GM12878 (cell line): Measurements from ENCODE around the gene TOP1. TPM values are rescaled to one million over a fixed set of nuclear protein-coding genes. Genes with fewer than 3 reads are reported as not detected.

Experiments used
- ATF7 ChIP-seq: fragments of 450-650 bp; IDR thresholded peaks from 2 replicates; pipeline ENCODE4 v1.6.1; 2016; ENCODE audit warnings: low read depth, mild to moderate bottlenecking
- BCL11A ChIP-seq: IDR thresholded peaks from 2 replicates; pipeline ENCODE4 v1.6.1; 2011; ENCODE audit warnings: low read depth, low read length
- CBX3 ChIP-seq: fragments of 200-600 bp; sonication (generic); IDR thresholded peaks from 2 replicates; pipeline ENCODE4 v1.6.1; 2016; ENCODE audit warnings: low read depth, borderline replicate concordance
- CREB1 ChIP-seq: IDR thresholded peaks from 2 replicates; pipeline ENCODE4 v1.6.1; 2012; ENCODE audit warnings: low read depth, mild to moderate bottlenecking, inconsistent platforms
- DPF2 ChIP-seq: fragments of 450-650 bp; IDR thresholded peaks from 2 replicates; pipeline ENCODE4 v1.6.1; 2017; ENCODE audit warnings: mild to moderate bottlenecking
- ESRRA ChIP-seq: IDR thresholded peaks from 2 replicates; pipeline ENCODE4 v1.6.1; 2012; ENCODE audit warnings: mild to moderate bottlenecking, low read length, improper control_type of control experiment
- IKZF2 ChIP-seq, 2 experiments: fragments of 450-650 bp; IDR thresholded peaks; 2 replicates each; pipeline ENCODE4 v1.6.1; 2017; ENCODE audit warnings: mild to moderate bottlenecking in 2 of 2, moderate library complexity in 2 of 2
- MEF2A ChIP-seq: IDR thresholded peaks from 2 replicates; pipeline ENCODE4 v1.6.1; 2011; ENCODE audit warnings: low read depth, mild to moderate bottlenecking, low read length, moderate library complexity; ENCODE audit not compliant: insufficient read depth
- MTA2 ChIP-seq: fragments of 450-650 bp; IDR thresholded peaks from 2 replicates; pipeline ENCODE4 v1.6.1; 2016; ENCODE audit warnings: low read depth, mild to moderate bottlenecking, moderate library complexity
- MTA3 ChIP-seq: IDR thresholded peaks from 2 replicates; pipeline ENCODE4 v1.6.1; 2012; ENCODE audit warnings: low read length, inconsistent platforms, borderline replicate concordance
- NFYB ChIP-seq: IDR thresholded peaks from 2 replicates; pipeline ENCODE4 v1.6.1; 2011; ENCODE audit warnings: low read depth, mild to moderate bottlenecking, low read length, improper control_type of control experiment, moderate library complexity; ENCODE audit not compliant: insufficient read depth
- NR2F1 ChIP-seq: fragments of 450-650 bp; conservative IDR thresholded peaks from 2 replicates; pipeline ENCODE4 v1.6.1; 2017; ENCODE audit warnings: mild to moderate bottlenecking
- POLR2A ChIP-seq: IDR thresholded peaks from 2 replicates; pipeline ENCODE4 v1.6.1; 2011; ENCODE audit warnings: low read depth, mild to moderate bottlenecking, low read length
- RAD51 ChIP-seq: fragments of 450-650 bp; IDR thresholded peaks from 2 replicates; pipeline ENCODE4 v1.6.1; 2016; ENCODE audit warnings: moderate library complexity, mild to moderate bottlenecking, inconsistent platforms
- RELA ChIP-seq: fragments of 450-650 bp; IDR thresholded peaks from 2 replicates; pipeline ENCODE4 v1.8.0; 2014; ENCODE audit warnings: borderline replicate concordance; ENCODE audit not compliant: partially characterized antibody
- SREBF1 ChIP-seq: IDR thresholded peaks from 2 replicates; pipeline ENCODE4 v1.6.1; 2012; ENCODE audit warnings: mild to moderate bottlenecking, low read length
- STAT3 ChIP-seq: IDR thresholded peaks from 2 replicates; pipeline ENCODE4 v1.6.1; 2011; ENCODE audit warnings: low read depth, low read length, improper control_type of control experiment
- TARDBP ChIP-seq: IDR thresholded peaks from 2 replicates; pipeline ENCODE4 v1.6.1; 2016; ENCODE audit warnings: borderline replicate concordance
- TBL1XR1 ChIP-seq: IDR thresholded peaks from 2 replicates; pipeline ENCODE4 v1.6.1; 2012; ENCODE audit warnings: low read depth, low read length, improper control_type of control experiment
- TCF12 ChIP-seq: IDR thresholded peaks from 2 replicates; pipeline ENCODE4 v1.6.1; 2011; ENCODE audit warnings: low read depth, mild to moderate bottlenecking, low read length
- YY1 ChIP-seq: IDR thresholded peaks from 2 replicates; pipeline ENCODE4 v1.6.1; 2011; ENCODE audit warnings: low read depth, mild to moderate bottlenecking, low read length
- ZNF384 ChIP-seq: IDR thresholded peaks from 2 replicates; pipeline ENCODE4 v1.6.1; 2012; ENCODE audit warnings: low read depth, mild to moderate bottlenecking, low read length, improper control_type of control experiment, borderline replicate concordance
- polyA plus RNA-seq, 11 experiments: library from polyadenylated mRNA; depleted of rRNA in 4 of 11; unstranded in 6 of 11; stranded (reverse) in 5 of 11; fragments of >200 nt; fragmentation: Nextera tagmentation in 4 of 11; fragmentation: Illumina TruSeq in 1 of 11; extraction: Ambion mirVana in 4 of 11; extraction: Trizol in 1 of 11; gene quantifications; 1 replicate in 1 of 11; 2 replicates in 10 of 11; pipeline versions ENCODE4 v1.2.1 to v1.2.3, GENCODE V29; 2011 to 2016; ENCODE audit warnings: inconsistent platforms in 2 of 11, missing spikeins in 2 of 11, low read depth in 1 of 11
- total RNA-seq, 4 experiments: library from RNA; depleted of rRNA in 3 of 4; stranded (reverse); fragments of >200 nt in 3 of 4; fragmentation: Illumina TruSeq in 1 of 4; extraction: Trizol in 1 of 4; gene quantifications; 2 replicates each; pipeline versions ENCODE4 v1.2.1 to v1.2.3, GENCODE V29; 2013 to 2021
- TF ChIP-seq, protein P1 (sequence below): fragments of 150-350 bp; IDR thresholded peaks from 2 replicates; pipeline ENCODE4 v1.6.1; 2014; ENCODE audit warnings: mild to moderate bottlenecking, low read depth, low read length
- TF ChIP-seq, protein P2 (sequence below): fragments of 450-650 bp; IDR thresholded peaks from 2 replicates; pipeline ENCODE4 v1.6.1; 2014; ENCODE audit warnings: mild to moderate bottlenecking
- TF ChIP-seq, protein P3 (sequence below): fragments of 450-650 bp; IDR thresholded peaks from 2 replicates; pipeline ENCODE4 v1.6.1; 2017; ENCODE audit warnings: mild to moderate bottlenecking, low read depth, inconsistent platforms; ENCODE audit not compliant: poor library complexity, severe bottlenecking
- TF ChIP-seq, protein P4 (sequence below): IDR thresholded peaks from 2 replicates; pipeline ENCODE4 v1.6.1; 2012; ENCODE audit warnings: low read depth, low read length, improper control_type of control experiment
- TF ChIP-seq, protein P5 (sequence below): IDR thresholded peaks from 2 replicates; pipeline ENCODE4 v1.6.1; 2012; ENCODE audit warnings: low read depth, low read length, improper control_type of control experiment

The TOP1 gene
- total and polyA plus RNA-seq, 10 of the 15 experiments (the other 5 are each of a cell fraction or from before 2014, with no cell fraction given) = 21.5 to 128 (median 47.3) TPM

DNA sequence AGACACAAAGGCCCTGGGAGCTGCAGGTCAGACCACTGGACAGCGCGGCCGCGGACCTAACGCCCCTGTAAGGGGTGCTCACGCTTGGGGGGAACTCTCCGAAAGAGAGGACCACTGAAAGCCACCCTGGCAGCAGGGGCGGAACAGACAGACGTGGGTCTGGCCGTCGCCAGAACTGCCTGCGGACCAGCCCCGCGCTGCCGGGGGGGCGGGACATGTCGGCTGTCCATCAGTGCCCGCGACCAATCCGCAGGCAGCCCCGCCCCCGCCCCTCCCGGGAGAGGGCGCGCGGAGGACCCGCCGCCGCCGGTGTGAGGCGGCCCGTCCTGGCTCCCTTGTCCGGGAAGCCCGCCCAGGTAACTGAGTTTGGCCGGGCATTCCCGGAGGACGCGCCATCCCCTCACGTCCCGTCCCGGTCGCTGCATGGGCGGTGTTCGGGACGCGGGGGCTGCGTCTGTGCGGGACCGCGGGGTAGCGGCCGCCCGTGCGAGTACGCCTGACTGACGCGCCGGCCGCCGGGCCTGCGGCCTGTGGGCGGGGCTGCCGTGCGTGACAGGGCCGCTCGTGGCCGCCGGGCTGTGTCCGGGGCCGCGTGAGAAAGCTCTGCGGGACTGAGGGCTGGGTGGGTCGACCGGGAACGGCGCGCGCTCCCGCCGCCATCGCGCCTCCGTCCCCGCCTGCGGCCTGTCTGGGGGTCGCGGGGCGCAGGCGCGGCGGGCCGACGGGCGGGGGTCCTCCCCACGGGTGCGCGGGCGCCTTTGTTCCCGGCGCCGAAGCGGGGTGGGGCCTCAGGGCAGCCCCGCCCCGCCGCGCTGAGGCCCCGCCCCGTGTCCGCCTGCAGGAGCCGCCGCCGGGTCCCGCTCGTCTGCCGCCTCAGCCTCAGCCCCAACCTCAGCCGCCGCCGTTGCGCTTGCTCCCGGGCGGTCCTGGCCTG, 108.3 kb downstream of the TOP1 start, which contains the start of gene PLCG1 (continued):
- TF ChIP-seq ZNF384 (no peak), MEF2A (no peak), NR2F1 (peak; percentile 21; the same call in 1 of the 2 replicates), CBX3 (no peak), ATF7 (no peak), TCF12 (peak; percentile 7; the same call in 1 of the 2 replicates), RELA (no peak), NFYB (peak; percentile 84), RAD51 (no peak), TBL1XR1 (no peak), YY1 (peak; percentile 64), DPF2 (peak; percentile 93), SREBF1 (no peak), STAT3 (no peak), ESRRA (no peak), TARDBP (0 out of 2 replicates have a peak, but pooled peaks have one; percentile 35), MTA3 (no peak), CREB1 (peak; percentile 47; the same call in 1 of the 2 replicates), MTA2 (no peak), IKZF2 (IDR thresholded peaks at IDR 0.05) (no peak), BCL11A (no peak), POLR2A (peak; percentile 65)
- TF ChIP-seq, protein P1, sequence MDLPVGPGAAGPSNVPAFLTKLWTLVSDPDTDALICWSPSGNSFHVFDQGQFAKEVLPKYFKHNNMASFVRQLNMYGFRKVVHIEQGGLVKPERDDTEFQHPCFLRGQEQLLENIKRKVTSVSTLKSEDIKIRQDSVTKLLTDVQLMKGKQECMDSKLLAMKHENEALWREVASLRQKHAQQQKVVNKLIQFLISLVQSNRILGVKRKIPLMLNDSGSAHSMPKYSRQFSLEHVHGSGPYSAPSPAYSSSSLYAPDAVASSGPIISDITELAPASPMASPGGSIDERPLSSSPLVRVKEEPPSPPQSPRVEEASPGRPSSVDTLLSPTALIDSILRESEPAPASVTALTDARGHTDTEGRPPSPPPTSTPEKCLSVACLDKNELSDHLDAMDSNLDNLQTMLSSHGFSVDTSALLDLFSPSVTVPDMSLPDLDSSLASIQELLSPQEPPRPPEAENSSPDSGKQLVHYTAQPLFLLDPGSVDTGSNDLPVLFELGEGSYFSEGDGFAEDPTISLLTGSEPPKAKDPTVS = no peak
- TF ChIP-seq, protein P2, sequence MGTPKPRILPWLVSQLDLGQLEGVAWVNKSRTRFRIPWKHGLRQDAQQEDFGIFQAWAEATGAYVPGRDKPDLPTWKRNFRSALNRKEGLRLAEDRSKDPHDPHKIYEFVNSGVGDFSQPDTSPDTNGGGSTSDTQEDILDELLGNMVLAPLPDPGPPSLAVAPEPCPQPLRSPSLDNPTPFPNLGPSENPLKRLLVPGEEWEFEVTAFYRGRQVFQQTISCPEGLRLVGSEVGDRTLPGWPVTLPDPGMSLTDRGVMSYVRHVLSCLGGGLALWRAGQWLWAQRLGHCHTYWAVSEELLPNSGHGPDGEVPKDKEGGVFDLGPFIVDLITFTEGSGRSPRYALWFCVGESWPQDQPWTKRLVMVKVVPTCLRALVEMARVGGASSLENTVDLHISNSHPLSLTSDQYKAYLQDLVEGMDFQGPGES = no peak
- TF ChIP-seq, protein P3, sequence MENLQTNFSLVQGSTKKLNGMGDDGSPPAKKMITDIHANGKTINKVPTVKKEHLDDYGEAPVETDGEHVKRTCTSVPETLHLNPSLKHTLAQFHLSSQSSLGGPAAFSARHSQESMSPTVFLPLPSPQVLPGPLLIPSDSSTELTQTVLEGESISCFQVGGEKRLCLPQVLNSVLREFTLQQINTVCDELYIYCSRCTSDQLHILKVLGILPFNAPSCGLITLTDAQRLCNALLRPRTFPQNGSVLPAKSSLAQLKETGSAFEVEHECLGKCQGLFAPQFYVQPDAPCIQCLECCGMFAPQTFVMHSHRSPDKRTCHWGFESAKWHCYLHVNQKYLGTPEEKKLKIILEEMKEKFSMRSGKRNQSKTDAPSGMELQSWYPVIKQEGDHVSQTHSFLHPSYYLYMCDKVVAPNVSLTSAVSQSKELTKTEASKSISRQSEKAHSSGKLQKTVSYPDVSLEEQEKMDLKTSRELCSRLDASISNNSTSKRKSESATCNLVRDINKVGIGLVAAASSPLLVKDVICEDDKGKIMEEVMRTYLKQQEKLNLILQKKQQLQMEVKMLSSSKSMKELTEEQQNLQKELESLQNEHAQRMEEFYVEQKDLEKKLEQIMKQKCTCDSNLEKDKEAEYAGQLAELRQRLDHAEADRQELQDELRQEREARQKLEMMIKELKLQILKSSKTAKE = no peak
- TF ChIP-seq, protein P4, sequence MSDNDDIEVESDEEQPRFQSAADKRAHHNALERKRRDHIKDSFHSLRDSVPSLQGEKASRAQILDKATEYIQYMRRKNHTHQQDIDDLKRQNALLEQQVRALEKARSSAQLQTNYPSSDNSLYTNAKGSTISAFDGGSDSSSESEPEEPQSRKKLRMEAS = no peak
- TF ChIP-seq, protein P5, sequence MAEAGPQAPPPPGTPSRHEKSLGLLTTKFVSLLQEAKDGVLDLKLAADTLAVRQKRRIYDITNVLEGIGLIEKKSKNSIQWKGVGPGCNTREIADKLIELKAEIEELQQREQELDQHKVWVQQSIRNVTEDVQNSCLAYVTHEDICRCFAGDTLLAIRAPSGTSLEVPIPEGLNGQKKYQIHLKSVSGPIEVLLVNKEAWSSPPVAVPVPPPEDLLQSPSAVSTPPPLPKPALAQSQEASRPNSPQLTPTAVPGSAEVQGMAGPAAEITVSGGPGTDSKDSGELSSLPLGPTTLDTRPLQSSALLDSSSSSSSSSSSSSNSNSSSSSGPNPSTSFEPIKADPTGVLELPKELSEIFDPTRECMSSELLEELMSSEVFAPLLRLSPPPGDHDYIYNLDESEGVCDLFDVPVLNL = no peak
